ENCODE measurements around the gene SLC26A3.

GRCh38 chr7:107827501-107827900 is 24.5 kb upstream of the SLC26A3 start:
- TF ChIP-seq EZH2 (IDR thresholded peaks at IDR 0.05; ENCODE audit: insufficient read depth, poor library complexity, severe bottlenecking), result no peak
- TF ChIP-seq EZH2phosphoT487 (IDR thresholded peaks at IDR 0.05; ENCODE audit: insufficient read depth, low read depth), result no peak

Data from GM23248 (cell line).